HUDEP-2 (cell line): Measurements from ENCODE around the gene DCUN1D2.
"Not testable (repeated sequence)": the region's sequence is repeated elsewhere in the genome, so short reads cannot be mapped to it uniquely, and the experiment has no call there.

Experiments used
- DNase-seq, 76 experiments: peaks; one replicate each; lab custom pipeline; 2025; ENCODE audit not compliant: unreplicated experiment in 76 of 76; lab: John Stamatoyannopoulos, UW

Gene DCUN1D2

DNA sequence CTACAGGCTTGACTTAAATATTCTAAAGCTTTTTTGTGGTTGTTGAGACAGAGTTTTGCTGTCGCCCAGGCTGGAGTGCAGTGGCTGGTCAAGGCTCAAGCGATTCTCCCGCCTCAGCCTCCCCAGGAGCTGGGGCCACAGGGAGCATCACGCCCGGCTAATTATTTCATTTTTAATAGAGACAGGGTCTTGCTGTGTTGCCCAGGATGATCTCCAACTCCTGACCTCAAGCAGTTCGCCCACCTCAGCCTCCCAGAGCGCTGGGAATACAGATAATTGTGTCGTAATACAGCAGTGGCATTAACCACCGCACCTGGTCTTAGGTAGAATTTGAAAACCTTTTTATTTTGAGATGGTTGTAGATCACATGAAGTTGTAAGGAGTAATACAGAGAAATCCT, 1.5 kb upstream of the DCUN1D2 start:
- DNase-seq = no peak

DNA sequence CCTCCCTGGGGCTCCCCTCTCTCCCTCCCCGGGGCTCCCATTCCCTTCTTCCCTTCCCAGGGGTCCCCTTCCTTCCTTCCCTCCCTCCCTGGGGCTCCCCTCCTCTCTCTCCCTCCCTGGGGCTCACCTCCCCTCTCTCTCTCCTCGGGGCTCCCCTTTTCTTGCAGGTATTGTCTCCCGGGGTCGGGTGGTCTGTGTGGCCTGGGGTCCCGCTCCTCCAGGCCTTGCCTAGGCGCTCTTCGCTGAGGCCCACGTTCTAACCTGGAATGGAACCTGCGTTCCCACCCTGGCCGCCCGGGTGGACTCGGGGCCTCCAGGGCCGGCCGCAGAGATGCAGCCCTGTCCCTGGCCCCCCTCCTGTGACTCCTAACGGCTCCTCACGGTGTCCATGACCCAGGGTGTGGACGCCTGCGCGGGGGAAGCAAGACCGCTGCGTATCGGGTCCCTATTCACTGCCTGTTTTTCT, 940 bp upstream of the DCUN1D2 start:
- DNase-seq = peak in 28 of 76 experiments; percentile 5 to 37 (median 16)

DNA sequence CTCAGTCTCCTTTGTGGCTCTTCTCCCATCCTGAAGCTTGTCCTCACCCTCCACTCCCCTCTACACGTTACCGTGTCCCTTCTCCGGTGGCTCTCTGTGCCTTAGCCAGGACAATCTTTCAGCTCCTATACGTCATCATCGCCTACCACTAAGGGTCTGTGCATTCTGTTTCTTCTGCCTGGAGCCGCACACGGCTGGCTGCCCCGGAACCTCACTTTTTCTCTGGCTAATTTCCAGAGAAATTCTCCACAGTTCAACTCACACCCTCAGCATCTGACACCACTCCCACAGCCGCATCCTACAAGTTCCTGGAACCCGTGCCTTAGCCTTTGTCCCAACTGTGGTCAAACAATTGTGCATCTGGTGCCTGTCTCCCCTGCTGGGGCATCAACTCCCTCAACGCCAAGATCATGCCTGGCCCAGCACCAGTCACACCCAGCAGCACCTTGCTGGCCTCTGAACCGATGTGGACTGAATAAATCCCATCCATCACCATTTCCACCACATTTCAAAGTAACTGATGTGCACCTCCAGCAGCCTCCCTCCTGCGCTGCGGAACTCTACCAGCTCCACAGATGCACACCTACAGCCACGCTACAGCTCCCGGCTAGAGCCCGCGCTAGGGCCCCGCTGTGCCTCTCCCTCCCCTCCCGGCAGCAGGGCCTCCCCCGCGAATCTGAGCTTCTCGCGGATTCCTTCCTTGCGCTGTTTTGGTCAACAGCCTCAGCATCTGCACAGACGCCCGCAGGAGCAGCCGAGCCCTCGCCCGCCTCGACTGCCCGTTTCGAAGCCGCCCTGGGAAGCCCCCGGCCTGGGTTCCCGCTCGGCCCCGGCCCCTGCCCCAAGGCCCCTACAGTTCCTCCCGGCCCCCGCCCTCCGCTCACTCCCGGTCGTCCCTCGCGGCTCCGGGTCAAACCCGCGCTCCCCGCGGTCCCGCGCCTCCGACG, 689 bp downstream of the DCUN1D2 start:
- peak in 21 of 76 experiments; percentile 3 to 30 (median 26) for DNase-seq

DNA sequence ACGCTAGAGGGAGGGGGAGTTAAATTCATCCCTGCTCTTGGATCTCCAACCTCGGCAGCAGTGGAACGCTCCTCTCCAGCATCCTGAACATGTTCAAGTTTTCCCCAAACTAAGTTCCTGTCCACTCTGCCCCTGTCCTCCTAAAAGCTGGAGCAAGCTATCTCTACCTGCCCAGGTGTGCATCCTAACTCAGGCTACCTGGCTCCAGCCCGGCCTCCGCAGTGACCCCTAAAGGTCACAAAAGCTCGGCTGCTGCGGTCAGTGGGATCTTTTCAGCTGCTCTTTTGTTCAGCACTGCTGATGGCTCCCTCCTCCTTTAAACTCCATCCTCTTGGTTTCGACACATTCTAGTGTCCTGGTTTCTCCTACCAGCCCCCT, 1.4 kb downstream of the DCUN1D2 start:
- DNase-seq = no peak

DNA sequence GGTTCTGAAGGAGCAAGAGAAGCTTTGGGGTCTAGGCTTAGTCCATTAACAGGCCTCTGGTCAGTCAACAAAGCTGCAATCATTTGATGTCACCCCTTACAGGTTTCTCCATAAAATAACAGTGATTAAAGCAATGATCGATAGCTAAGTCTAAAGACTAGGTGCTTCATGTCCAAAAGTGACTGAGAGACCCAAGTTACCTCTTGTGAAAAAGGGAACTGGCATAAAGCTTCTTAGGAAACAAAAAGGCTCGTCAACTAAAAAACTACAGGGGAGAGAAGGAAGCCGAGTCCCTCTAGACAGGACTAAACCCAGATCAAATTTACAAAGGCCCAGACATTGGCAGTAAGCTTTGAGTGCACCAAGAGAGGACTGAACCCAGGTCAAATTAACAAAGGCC, 2.2 kb downstream of the DCUN1D2 start:
- no peak for DNase-seq

DNA sequence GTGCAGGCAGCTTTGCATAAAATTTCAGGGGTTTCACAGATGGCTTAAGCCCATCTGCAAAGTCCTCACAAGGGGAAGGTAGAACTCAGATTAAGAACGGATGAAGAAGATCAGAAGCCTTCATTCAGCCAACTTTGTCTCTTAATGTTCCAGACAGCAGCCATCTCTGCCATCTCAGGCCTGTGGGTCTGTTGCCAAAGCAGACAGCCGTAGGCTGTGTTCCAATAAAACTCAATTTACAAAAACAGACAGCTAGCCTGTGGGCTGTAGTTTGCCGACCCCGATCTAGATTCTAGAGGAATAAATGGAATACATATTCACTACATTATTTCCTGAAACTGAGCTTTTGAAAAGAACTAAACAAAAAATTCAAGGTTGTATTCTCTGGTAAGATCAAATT, 3.8 kb downstream of the DCUN1D2 start:
- no peak for DNase-seq

DNA sequence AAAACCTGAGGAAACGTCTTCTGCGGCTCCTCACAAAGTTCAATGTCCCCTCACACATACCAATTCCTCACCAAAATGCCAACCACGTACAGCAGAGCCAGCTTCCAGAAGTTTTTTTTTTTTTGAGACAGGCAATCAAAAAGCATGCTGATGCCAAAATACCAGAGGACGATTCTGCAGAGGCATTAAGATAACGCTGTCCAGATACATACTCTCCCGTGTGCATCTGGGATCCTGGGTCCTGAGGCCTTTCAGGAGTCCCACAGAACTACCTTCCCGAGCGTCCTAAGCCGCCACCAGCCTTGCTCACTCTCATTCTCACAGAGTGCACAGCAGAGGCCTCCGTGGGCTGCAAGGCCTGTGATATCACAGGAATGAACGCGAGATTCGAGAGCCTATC, 5.0 kb downstream of the DCUN1D2 start:
- no peak for DNase-seq

DNA sequence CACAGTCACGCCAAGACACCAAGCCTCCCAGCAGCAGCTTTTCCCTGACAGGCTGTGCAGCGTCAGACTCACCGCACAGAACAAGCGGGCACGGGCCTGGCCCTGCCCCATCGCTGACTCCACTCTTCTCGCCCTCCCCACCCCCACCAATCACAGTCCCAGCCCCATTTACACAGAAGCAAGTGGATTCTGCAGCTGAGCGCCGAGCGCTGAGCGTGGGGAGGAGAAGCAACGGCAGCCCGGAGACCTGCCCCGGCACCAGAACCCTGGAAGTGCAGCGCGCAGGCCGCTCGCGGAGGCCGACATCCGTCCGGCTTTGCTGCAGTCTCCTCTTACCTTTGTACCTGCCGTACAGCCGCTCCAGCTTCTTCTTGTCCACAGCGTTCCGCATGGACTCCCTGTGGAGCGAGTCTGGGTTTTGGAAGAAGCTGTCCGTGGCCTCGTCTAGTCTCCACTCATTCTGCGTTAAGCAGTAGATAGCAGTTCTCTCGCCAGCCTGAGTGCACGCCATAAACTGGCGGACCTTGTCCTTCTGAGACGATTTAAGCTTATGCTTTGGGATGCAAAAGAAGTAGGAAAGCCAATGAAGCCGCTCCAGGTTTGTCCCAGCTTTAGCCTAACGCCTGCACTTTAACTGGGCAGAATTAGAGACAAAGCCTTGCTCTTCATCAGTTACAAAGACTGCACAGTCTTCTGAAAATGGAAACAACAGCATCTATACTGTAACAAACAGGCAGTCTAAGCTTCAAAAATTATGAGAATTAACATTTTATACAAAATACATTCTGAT, 6.8 kb downstream of the DCUN1D2 start:
- DNase-seq = no peak

DNA sequence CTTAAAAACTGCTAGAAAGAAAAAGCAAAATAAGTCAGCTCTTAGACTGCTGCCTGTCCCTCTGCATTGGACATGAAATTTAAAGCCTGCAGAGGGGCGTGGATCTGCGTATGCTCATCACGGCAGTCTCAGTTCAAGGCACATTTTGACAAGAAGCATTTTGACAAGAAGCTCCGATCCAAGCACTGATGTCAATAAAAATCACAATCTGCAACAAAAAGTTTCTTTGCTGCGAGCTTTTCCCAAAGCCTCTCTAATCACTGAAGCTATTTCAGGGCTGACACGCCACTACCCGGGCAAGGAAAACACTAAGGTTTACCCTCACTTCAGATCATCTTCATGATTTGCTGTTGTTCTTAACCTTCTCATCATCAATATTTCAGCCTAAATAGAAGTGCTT, 7.4 kb downstream of the DCUN1D2 start:
- no peak for DNase-seq

DNA sequence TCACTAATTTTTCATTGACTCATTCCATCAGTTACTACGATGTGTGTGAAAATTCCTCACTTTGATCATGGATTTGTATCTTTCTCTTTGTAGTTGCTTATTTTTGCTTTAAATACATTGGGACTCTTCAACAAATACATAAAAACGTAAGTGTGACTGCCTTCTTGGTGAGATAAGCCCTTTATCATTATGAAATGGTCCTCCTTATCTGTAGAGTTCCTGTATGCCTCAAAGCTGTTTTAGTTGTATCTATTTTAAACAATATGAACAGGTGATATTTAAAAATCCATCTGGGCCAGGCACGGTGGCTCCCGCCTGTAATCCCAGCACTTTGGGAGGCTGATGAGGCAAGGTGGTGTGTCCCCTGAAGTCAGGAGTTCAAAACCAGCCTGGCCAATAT, 11.3 kb downstream of the DCUN1D2 start:
- peak in 6 of 76 experiments; percentile 5 to 29 (median 9) for DNase-seq

DNA sequence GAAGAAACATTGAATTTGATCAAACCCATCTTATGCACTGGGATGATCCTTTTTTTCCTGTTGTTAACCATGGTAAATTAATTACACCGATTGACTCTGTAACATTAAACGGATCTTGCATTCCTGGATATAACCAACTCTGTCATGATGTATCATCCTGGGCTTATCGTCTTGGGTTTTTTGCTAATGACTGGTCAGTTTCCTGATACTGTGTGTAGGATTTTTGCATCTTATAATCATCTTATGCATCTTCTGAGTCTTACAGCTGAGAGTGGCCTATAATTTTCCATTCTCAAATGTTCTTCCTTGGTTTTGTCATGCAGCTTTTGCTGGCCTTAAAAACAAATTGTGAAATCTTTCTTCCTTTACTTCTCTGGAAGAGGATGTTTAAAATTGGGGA, 12.8 kb downstream of the DCUN1D2 start:
- DNase-seq = no peak

DNA sequence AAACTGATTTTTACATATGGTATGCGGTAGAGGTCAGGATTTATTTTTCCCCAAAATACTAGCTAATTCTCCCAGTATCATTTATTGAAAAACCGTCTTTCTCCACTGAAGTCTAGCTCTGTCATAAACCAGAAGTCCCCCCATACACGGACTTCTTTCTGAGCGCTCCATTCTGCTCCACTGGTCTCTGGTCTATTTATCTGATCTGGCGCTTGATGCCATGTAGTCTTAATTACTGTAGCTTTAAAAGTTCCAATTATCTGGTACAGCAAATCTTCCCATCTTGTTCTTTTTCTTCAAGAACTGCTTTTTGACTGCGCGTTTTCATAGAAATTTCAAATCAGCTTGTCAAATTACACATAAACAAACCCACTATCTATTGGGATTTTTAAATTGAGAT, 13.7 kb downstream of the DCUN1D2 start:
- no peak for DNase-seq

DNA sequence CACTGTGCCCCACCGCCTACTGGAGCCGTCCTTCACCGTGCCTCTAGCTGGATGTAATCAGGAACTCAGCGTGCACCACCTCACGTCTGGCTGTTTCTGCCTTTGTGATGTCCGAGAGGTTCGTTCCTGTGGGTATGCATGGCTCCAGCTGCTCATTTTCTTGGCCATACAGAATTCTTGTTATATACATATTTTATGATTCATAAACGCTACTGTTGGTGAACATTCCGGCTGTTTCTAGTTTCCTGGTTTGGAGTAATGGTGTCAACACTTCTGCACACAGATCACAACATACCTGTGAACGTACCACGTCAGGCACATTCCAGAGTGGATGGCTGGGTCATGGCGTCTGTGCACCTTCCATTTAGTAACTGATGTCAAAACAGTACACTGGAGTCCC, 14.6 kb downstream of the DCUN1D2 start:
- DNase-seq = no peak

DNA sequence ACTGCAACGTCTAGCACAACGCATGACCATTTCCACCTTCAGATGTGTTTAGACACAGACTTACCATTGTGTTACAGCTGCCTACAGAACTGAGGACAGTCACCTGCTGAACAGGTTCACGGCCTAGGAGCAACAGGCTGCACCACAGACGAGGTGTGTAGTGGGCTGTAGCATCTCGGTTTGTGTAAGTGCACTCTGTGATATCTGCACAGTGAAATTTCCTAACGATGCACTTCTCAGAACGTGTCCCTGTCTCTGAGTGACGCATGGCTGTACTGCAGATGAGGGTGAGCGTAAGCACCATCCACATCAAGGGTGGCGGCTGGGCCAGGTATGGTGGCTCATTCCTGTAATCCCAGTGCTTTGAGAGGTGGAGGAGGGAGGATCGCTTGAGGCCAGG, 15.2 kb downstream of the DCUN1D2 start:
- DNase-seq = no peak

DNA sequence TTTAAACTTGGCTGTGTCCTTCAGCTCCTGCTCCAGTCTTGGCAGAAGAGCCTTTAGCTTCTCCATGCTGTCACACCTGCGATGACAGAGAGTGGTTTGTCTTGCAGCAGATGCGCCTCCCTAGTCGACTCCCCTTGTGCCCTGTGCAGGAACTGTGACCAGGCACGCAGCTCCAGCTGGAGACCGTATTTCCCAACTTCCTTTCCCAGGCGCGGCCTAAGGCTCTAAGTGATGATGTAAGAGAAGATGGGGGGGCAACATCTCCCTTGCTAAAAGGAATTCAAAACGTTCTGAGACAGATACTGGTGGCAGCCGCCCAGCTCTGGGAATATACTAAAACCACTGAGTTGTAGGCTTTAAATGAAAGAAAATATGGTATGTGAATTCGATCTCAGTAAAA, 16.3 kb downstream of the DCUN1D2 start:
- DNase-seq = no peak

DNA sequence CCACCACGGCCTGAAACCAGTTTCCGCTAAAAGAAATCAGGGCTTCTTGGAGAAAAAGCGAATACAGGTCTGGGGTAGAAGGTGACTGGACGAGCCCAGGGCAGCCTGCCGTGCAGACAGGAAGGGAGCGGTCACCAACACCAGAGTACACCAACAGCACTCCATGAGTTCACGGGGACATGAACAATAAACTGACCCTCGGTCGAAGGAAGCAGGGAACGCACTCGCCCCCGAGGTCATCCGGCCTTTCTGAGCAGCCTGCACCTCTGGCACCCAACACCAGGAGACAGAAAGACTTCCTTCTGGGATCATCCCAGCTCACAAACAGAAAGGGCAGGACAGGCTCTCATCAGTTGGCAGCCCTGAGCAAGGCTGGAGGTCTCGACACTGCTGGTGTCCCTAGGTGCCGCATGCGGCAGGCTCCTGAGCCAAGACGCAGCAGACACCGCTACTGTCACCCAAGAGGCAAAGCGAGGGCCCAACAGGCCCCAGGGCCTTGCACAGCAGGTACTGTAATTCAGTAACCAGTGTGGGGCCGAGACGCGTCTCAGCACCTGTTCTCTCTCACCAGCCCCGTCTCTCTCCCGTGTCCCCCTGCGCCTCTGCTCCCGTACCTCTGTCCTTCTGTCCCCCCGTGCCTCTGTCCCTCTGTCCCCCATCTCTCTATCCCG, 18.0 kb downstream of the DCUN1D2 start:
- DNase-seq = no peak

DNA sequence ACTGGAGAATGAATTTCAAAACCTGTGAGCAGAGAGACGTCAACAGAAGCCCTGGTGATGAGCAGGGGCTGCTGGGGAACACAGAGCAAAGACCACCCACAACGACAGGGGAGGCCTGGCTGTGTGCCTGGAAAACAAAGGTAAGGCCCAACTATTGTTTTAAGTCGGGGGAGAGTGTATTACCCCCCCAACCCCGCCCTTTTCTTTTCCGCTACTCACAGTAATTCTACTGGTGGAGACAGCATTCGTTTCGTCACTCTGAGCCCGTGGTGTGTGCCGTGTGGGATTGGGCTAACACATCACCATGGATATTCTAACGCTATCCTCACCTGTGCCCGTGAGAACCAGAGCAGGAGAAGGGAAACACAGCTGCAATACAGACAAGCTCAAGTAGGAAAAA, 18.7 kb downstream of the DCUN1D2 start:
- DNase-seq = no peak

DNA sequence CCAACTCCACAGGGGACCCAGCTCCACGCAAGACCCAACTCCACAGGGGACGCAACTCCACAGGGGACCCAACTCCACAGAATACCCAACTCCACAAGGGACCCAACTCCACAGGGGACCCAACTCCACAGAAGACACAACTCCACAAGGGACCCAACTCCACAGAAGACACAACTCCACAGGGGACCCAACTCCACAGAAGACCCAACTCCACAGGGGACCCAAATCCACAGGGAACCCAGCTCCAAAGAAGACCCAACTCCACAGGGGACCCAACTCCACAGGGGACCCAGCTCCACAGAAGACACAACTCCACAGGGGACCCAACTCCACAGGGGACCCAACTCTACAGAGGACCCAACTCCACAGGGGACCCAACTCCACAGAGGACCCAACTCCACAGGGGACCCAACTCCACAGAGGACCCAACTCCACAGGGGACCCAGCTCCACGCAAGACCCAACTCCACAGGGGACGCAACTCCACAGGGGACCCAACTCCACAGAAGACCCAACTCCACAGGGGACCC, 19.8 kb downstream of the DCUN1D2 start:
- DNase-seq = not testable (repeated sequence)

DNA sequence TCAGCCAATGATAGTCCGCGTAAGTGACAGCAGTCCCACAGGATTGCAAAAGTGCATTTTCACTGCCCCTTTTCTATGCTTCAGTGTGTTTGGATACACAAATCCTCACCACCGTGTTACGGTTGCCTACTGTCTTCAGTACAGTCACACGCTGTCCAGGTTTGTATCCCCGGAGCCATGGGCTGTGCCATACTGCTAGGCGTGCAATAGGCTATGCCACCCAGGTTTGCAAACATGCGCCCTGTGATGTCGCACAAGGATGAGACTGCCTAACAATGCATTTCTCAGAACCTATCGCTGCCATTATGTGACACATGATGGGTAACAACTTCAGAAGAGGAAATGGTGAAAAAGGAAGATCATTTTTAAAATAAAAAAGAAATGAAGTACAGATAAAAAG, 20.4 kb downstream of the DCUN1D2 start:
- DNase-seq = no peak

DNA sequence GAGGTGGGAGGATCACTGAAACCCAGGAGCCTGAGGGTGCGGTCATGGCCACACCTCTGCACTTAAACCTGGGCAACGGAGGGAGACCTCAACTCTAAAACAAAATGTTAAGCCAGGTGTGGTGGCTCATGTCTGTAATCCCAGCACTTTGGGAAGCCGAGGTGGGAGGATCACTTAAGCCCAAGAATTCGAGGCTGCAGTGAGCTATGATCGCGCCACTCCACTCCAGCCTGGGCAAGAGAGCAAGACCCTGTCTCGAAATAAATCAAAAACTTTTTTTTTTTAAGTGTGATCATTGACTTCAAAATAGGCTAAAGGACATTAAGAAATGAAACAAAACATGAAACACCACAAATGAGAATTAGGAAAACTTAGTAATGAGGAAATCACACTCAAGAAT, 20.9 kb downstream of the DCUN1D2 start:
- no peak for DNase-seq
